Rectal smooth muscle tissue (tissue), 1 donor: ENCODE data around the gene BANF2.

Experiments used
- H3K27ac ChIP-seq: one replicate; pipeline ENCODE4 v1.7.0; 2013; ENCODE audit warnings: low read depth, low read length, inconsistent platforms
- H3K27me3 ChIP-seq: one replicate; pipeline ENCODE4 v1.7.0; 2013; ENCODE audit warnings: low read length; ENCODE audit not compliant: control insufficient read depth, insufficient read depth
- H3K36me3 ChIP-seq: one replicate; pipeline ENCODE4 v1.7.0; 2013; ENCODE audit warnings: low read length; ENCODE audit not compliant: control insufficient read depth, insufficient read depth
- H3K4me1 ChIP-seq: one replicate; pipeline ENCODE4 v1.7.0; 2013; ENCODE audit warnings: low read length; ENCODE audit not compliant: control insufficient read depth, insufficient read depth
- H3K4me3 ChIP-seq: one replicate; pipeline ENCODE4 v1.7.0; 2013; ENCODE audit warnings: low read length
- H3K9ac ChIP-seq: one replicate; pipeline ENCODE4 v1.7.0; 2013; ENCODE audit warnings: low read length

BANF2 gene

DNA sequence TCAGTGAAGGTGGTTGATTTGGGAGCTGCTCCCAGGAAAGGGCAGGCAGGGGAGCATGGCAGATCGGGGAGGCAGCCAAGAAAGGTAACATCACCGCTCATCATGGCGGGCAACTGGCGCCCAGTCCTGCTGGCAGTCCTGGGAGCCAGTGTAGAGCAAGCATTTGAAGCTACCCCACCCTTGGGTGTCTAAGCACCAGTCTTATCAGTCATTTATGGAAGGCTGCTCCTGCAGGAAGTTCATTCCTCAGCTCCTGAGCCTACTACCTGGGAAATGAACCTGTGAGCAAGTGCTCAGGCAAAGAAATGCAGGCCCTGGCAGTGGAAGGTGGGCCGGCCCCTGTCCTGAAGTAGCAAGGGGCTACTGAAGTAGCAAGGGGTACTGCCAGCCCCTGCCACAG lies 41.5 kb downstream of the BANF2 start:
- no peaks in the 10 kb centered on the region for H3K36me3 ChIP-seq
- H3K27ac ChIP-seq = no peak overlapping the region
- H3K4me3 ChIP-seq = no peak overlapping the region
- H3K4me1 ChIP-seq = no peaks in the 10 kb centered on the region
- H3K9ac ChIP-seq = no peak overlapping the region
- no peaks in the 10 kb centered on the region for H3K27me3 ChIP-seq

DNA sequence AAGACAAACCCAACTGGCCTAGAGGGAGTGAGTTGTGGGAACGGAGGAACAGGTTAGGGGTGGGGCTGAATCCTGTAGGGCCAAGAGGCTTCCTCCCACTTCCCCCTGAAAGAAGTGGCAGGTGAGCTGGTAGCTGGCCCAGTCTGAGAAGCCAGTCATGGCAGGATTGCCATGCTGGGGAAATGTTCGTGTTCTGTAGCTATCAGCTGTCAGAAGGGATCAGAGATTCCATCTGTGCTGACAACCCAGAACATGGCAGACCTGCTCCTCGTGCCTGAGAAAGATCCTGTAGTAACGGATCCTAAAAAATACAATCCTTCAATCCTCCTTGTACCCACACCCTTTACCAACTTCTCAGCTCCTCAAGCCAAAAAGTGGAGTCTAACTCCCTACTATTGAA lies 43.0 kb downstream of the BANF2 start:
- no peak overlapping the region for H3K4me3 ChIP-seq
- H3K9ac ChIP-seq = no peak overlapping the region
- H3K4me1 ChIP-seq = no peaks in the 10 kb centered on the region
- H3K27me3 ChIP-seq = no peaks in the 10 kb centered on the region
- H3K27ac ChIP-seq = no peak overlapping the region
- no peaks in the 10 kb centered on the region for H3K36me3 ChIP-seq

DNA sequence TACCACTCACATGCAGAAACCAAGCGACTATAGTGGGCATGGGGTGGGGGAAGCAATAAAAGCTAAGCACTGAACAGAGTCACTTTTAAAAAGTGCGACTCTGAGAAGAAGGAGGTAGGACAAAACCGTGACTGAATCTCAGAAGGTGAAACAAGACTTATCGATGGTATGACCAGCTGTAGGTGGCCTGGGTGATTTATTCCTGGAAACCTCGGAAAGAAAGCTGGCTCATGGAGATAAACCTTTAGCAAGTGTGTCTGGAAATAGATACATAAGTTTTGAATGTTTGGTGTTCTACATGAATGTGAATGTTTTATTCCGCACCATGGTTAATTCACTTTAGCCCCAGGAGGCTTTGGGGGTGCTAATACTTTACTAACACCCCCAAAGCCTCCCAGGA lies 43.9 kb downstream of the BANF2 start:
- no peaks in the 10 kb centered on the region for H3K27me3 ChIP-seq
- H3K27ac ChIP-seq = no peak overlapping the region
- H3K4me1 ChIP-seq = no peaks in the 10 kb centered on the region
- H3K9ac ChIP-seq = no peak overlapping the region
- no peaks in the 10 kb centered on the region for H3K36me3 ChIP-seq
- H3K4me3 ChIP-seq = no peak overlapping the region

DNA sequence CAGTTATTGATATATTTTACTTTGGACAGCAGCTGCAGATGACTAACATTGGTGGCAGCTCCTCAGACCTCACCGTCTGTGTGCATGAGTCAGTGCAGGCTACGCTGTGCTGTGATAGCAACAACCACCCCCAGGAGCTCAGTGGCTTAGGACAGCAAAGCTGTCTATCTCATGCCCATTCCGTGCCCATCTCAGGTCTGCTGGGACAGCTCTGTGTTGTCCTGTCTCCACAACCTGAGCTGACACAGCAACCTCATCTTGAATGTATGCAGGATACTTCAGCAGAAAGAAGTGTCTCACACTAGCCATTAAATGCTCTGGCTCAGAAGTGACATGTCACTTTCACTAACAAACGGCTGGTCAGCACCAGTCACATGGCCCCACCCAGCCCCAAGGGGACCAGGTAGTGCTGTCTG lies 47.7 kb downstream of the BANF2 start:
- Histone ChIP-seq H3K36me3 (no peaks in the 10 kb centered on the region), H3K4me3 (no peak overlapping the region), H3K27ac (no peak overlapping the region)

DNA sequence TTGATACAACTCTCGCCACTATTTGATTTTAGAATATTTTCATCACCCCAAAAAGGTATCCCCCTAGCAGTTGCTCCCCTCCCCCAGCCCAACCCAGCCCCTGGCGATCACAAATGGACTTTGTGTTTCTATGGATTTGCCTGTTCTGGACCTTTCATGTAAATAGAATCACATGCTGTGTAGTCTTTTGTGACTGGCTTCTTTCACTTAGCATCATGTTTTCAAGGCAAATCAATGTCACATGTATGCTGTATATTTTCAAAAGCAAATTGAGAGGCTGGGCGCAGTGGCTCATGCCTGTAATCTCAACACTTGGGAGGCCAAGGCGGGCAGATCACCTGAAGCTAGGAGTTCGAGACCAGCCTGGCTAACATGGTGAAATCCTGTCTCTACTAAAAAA lies 48.5 kb downstream of the BANF2 start:
- Histone ChIP-seq H3K27me3 (no peaks in the 10 kb centered on the region), H3K4me1 (no peaks in the 10 kb centered on the region)

More for the DNA sequence above, 47.7 kb downstream of the BANF2 start:
- Histone ChIP-seq H3K4me1 (no peaks in the 10 kb centered on the region), H3K27me3 (no peaks in the 10 kb centered on the region), H3K9ac (no peak overlapping the region)

DNA sequence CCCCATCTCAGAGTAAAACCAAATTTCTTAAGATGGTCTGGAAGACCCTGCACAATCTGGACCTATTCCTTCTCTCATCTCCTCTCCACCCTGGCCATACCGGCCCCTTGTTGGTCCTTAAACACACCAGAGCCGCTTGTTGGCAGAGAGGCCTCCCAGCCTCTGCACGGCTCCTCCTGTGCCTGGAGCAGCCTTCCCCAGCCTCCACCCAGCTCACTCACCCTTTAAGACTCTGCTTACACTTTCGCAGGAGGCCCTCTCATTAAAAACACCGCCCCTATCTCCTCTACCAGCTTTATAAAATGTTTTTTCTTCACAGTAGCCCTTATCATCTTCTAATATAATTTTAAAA lies 49.8 kb downstream of the BANF2 start:
- H3K4me1 ChIP-seq = no peaks in the 10 kb centered on the region
- no peak overlapping the region for H3K9ac ChIP-seq
- H3K36me3 ChIP-seq = no peaks in the 10 kb centered on the region
- H3K4me3 ChIP-seq = no peak overlapping the region
- H3K27me3 ChIP-seq = peaks cover 2% of the 10 kb centered on the region
- no peak overlapping the region for H3K27ac ChIP-seq

More for the DNA sequence above, 48.5 kb downstream of the BANF2 start:
- H3K27ac ChIP-seq = no peak overlapping the region
- H3K36me3 ChIP-seq = no peaks in the 10 kb centered on the region
- no peak overlapping the region for H3K4me3 ChIP-seq
- H3K9ac ChIP-seq = no peak overlapping the region

DNA sequence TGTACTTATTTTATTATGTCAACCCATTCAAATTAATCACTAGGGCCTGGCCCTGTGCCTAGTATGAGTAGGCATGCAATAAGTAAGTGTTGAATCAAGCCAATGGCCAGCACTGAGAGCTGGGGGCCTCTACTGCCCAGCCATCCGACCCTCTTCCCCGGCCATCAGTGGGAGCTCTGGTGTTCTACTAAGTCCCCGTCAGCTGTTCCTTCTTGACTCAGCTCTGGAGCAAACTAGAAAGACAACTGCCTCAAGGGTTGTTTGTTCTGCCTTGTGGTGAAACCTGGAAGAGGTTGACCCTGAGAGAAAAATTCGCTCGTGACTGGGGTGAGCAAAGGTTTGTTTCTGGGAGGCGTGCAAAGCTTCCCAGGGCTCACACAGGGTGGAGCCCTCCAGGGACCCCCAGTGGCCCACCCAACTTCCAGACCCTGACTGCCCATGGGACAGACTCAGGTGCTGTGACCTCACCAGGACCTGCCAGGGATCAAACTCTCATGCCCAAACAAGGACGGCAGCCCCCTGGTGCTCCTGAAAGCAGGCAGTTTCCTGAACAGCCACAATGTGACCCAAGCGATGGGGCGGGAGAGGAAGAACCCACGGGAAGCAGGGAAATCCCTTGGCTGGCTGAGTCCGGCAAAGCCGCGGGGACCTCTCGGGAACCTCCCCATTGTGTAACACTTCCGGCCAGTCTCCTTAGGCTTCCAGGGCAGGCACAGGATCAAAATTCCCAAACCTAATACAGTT lies 50.4 kb downstream of the BANF2 start:
- no peaks in the 10 kb centered on the region for H3K36me3 ChIP-seq
- no peak overlapping the region for H3K27ac ChIP-seq
- H3K4me1 ChIP-seq = no peaks in the 10 kb centered on the region
- H3K9ac ChIP-seq = no peak overlapping the region
- H3K4me3 ChIP-seq = no peak overlapping the region
- H3K27me3 ChIP-seq = peaks cover 2% of the 10 kb centered on the region

DNA sequence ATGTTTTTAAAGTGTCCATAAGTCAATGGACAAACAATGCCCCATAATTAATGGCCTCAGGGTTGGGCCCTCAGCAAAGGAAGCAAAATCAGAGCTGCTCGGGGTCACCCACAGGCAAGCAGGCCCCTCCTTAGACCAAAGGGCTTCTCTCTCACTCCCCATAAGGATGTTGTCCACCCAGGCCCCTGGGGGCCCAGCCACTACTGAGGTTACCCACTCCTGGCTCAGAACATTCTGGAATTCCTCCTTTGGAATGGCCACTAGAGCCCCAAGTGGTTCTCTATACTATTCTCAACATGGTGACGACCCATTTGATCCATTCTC lies 50.9 kb downstream of the BANF2 start:
- Histone ChIP-seq H3K4me1 (no peaks in the 10 kb centered on the region), H3K27ac (no peak overlapping the region), H3K4me3 (no peak overlapping the region), H3K27me3 (peaks cover 2% of the 10 kb centered on the region), H3K9ac (no peak overlapping the region), H3K36me3 (no peaks in the 10 kb centered on the region)

DNA sequence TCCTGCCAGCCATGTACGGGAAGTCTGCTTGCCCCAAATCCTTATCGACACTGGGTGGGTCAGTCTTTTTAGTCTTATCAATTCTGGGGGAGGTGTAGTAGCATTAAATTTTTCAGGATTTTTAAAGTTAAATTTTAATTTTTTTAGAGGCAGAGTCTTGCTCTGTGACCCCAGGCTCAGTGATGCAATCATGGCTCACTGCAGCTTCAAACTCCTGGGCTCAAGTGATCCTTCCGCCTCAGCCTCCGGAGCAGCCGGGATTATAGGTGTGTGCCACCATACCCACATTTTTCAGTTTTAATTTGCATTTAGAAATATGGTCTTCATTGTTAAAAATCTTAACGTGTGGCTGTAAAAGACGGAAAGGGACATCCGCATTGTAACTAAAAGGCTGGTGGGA lies 51.9 kb downstream of the BANF2 start:
- H3K4me1 ChIP-seq = no peaks in the 10 kb centered on the region
- H3K4me3 ChIP-seq = no peak overlapping the region
- peaks cover 2% of the 10 kb centered on the region for H3K27me3 ChIP-seq
- no peaks in the 10 kb centered on the region for H3K36me3 ChIP-seq
- H3K27ac ChIP-seq = no peak overlapping the region
- no peak overlapping the region for H3K9ac ChIP-seq

DNA sequence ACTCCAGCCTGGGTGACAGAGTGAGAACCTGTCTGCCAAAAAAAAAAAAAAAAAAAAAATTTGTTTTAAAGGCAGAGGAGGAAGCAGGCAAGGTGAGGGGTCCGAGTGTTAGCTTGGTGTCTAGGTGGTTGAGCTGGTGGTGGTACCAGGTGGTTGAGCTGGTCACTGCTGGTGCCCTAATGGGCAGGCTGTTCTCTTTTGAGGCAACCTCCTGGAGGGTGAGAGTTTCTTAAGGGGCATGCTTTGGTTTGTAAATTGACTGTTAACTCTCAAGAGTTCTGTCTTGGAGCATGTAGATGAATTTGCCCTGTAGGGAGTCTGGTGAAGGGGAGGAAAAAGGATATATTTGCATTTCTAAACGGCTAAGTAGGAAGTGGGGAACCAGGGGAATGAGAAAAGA lies 52.7 kb downstream of the BANF2 start:
- H3K4me1 ChIP-seq = no peaks in the 10 kb centered on the region
- H3K27ac ChIP-seq = no peak overlapping the region
- H3K27me3 ChIP-seq = peaks cover 2% of the 10 kb centered on the region
- no peak overlapping the region for H3K4me3 ChIP-seq
- no peak overlapping the region for H3K9ac ChIP-seq
- H3K36me3 ChIP-seq = no peaks in the 10 kb centered on the region

DNA sequence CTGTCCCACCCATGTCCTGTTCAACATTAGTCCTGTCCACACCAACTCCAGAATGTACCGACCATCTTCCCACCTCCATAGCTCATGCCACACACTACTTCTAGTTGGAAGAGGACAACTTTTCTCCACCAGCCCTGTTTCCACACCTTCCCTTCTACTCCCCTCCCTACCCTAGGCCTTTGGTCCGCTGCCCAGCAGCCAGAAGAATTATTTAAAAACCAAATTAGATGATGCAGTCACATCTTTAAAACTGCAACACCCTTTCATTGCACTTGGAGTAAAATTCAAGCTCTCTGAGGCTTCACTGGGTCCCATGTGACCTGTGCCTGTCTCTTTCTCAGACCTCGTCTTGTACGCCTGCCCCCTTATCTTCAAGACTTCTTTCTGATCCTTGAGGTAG lies 53.8 kb downstream of the BANF2 start:
- no peak overlapping the region for H3K4me3 ChIP-seq
- H3K36me3 ChIP-seq = no peaks in the 10 kb centered on the region
- H3K4me1 ChIP-seq = no peaks in the 10 kb centered on the region
- H3K27ac ChIP-seq = no peak overlapping the region
- H3K27me3 ChIP-seq = peaks cover 2% of the 10 kb centered on the region
- no peak overlapping the region for H3K9ac ChIP-seq

DNA sequence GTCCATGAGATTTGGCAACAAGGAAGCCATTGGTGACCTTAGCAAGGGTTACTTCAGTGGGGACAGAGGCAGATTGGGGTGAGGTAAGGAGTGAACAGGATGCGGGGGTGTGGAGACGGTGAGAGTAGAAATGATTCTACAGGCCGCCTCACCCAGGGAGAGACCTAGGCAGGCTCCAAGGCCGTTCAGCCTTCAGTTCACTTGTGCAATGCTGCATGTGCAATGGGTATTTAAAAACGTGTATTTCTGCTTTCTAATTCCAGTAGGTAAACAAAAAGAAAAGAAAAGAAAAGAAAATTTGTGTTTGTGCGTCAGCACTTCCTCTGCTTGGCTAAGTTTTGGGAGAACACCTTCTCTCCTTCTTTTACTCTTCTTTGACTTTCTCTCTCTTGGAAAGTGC lies 56.8 kb downstream of the BANF2 start:
- Histone ChIP-seq H3K27ac (no peak overlapping the region), H3K9ac (no peak overlapping the region), H3K27me3 (peaks cover 2% of the 10 kb centered on the region), H3K36me3 (no peaks in the 10 kb centered on the region), H3K4me3 (no peak overlapping the region), H3K4me1 (no peaks in the 10 kb centered on the region)

DNA sequence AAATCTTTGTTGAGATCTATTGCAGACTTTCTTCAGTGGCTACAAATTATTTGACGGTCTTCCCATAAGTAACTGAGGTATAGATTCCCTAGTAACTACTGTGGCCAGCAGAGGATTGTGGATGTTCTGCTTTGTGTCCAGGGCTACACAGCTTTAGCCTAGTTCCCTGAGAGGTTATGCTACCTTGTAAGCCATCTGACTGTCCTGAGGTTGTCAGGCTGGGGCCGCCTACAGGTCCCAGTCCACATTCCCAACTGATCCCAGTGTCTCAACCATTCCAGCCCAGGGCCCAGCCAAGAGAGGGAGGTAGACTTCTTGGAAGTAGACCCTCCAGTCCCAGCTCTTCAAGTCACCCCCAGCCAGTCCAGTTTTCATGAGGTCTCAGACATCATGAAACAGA lies 57.7 kb downstream of the BANF2 start:
- H3K27me3 ChIP-seq = peaks cover 2% of the 10 kb centered on the region
- H3K27ac ChIP-seq = no peak overlapping the region
- H3K4me1 ChIP-seq = no peaks in the 10 kb centered on the region
- H3K36me3 ChIP-seq = no peaks in the 10 kb centered on the region
- H3K9ac ChIP-seq = no peak overlapping the region
- no peak overlapping the region for H3K4me3 ChIP-seq
